Astrocyte (in vitro differentiated cells and primary cell): ENCODE results near the gene HOXB2.

Source experiments
- CTCF ChIP-seq: IDR thresholded peaks from 2 replicates; pipeline ENCODE4 v1.5.1; 2011; ENCODE audit warnings: low read depth, mild to moderate bottlenecking, inconsistent platforms, low read length, moderate library complexity; ENCODE audit not compliant: insufficient read depth
- EZH2 ChIP-seq: IDR thresholded peaks from 2 replicates; pipeline ENCODE4 v1.6.1; 2012; ENCODE audit warnings: mild to moderate bottlenecking, low read length, inconsistent platforms; ENCODE audit not compliant: insufficient read depth

DNA sequence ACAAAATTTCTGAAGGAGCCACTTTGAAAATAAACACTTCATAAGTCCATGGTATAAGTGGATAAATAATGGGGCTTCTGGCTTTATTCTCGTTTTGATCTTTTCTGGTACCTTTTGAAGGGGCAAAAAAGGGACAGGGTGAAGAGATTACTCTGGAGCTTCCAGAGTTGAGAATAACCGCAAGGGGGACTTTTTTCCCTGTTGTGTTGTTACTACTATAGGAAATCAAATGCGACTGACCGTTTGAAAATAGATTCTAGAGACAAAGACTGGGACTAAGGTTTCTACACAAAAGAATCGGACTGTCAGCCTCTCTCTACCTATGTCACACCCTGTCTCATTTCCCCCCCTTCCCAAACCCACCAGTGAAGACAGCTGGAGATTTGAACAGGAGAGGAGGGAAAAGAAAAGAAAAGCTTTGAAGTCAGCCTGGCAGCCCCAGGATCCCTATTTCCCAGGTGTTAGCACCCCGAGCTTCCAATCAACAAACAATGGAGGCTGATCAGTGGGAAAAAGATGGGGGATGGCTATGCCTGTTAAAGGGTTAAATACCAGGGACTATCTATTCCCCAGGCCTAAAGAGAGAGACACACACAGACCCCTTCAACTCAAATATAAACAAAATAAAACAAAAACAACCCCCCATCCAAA lies 24.9 kb upstream of the HOXB2 start:
- TF ChIP-seq CTCF (no peak), EZH2 (no peak)
